GM23248 (cell line): ENCODE data around the gene HOXB8.

ENCODE experiments used
- EZH2 ChIP-seq: fragments of 200-600 bp; sonication (generic); IDR thresholded peaks from 2 replicates; pipeline ENCODE4 v1.6.1; 2018; ENCODE audit warnings: antibody characterized with exemption, mild to moderate bottlenecking; ENCODE audit not compliant: insufficient read depth, poor library complexity, severe bottlenecking
- EZH2phosphoT487 ChIP-seq: fragments of 200-600 bp; sonication (generic); IDR thresholded peaks from 2 replicates; pipeline ENCODE4 v1.6.1; 2018; ENCODE audit warnings: antibody characterized with exemption, moderate library complexity, mild to moderate bottlenecking, low read depth; ENCODE audit not compliant: insufficient read depth

DNA sequence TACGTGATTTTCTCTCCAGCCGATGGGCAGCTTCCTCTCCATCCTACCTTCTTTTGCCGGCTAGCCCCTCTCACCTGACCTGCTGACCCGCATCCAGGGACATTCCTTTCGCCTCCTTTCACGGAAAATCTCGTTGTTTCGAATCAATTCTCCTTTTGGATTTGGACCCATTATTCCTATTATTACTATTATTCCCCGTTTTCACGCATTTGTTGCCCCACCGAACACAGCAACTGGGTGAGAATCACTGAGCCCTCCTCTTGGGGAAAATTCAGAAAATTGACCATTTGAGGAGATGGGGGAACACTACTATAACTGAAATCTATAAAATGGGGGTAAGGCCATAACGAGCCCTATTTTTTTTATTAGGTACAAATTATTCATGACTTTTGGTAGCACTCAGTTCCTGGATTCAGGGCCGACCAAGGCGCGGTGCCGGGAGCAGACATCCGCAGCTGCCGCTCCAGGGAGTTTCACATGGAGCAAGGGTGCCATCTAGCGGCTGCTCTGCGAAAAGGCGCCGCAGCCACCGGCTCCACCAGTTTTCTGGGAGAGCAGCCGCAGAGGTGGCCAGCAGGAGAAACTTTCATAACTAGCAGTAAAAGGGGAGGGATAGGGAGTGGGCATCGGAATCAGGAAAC is 3.3 kb upstream of the HOXB8 start:
- TF ChIP-seq EZH2phosphoT487 = no peak; the same call in 1 of the 2 replicates
- no peak for TF ChIP-seq EZH2
